ENCODE results near the gene KIRREL3. TPM values are rescaled to one million over a fixed set of nuclear protein-coding genes. Genes with fewer than 3 reads are reported as not detected.

Gene KIRREL3
- total RNA-seq, 1 donor from 2014 or later, result 2.1 TPM

GRCh38 chr11:126914166-126914565 lies 86.4 kb downstream of the KIRREL3 start:
- no peak for DNase-seq

GRCh38 chr11:126904520-126904919 lies 96.0 kb downstream of the KIRREL3 start:
- no peak for DNase-seq

- DNase-seq, result no peak
These were observed 98.8 kb downstream of the KIRREL3 start for GRCh38 chr11:126901783-126902182.

GRCh38 chr11:126899961-126900748 lies 100.4 kb downstream of the KIRREL3 start:
- DNase-seq, result no peak

GRCh38 chr11:126898802-126899201 lies 101.8 kb downstream of the KIRREL3 start:
- DNase-seq, result no peak

- no peak for DNase-seq
These were observed 103.1 kb downstream of the KIRREL3 start for GRCh38 chr11:126897430-126897829.

- DNase-seq, result no peak
These were observed 104.5 kb downstream of the KIRREL3 start for GRCh38 chr11:126896025-126896424.

GRCh38 chr11:126893796-126894195 lies 106.8 kb downstream of the KIRREL3 start:
- no peak for DNase-seq

- no peak for DNase-seq
These were observed 107.8 kb downstream of the KIRREL3 start for GRCh38 chr11:126892756-126893155.

- DNase-seq, result no peak
These were observed 108.9 kb downstream of the KIRREL3 start for GRCh38 chr11:126891556-126892217.

- no peak for DNase-seq
These were observed 110.0 kb downstream of the KIRREL3 start for GRCh38 chr11:126890561-126890960.

GRCh38 chr11:126888115-126888712 lies 112.4 kb downstream of the KIRREL3 start:
- no peak for DNase-seq

GRCh38 chr11:126886636-126887035 lies 113.9 kb downstream of the KIRREL3 start:
- no peak for DNase-seq

GRCh38 chr11:126886085-126886484 lies 114.5 kb downstream of the KIRREL3 start:
- DNase-seq, result no peak

GRCh38 chr11:126884594-126884993 lies 116.0 kb downstream of the KIRREL3 start:
- DNase-seq, result no peak

GRCh38 chr11:126884192-126884591 lies 116.4 kb downstream of the KIRREL3 start:
- DNase-seq, result no peak

GRCh38 chr11:126880872-126881271 lies 119.7 kb downstream of the KIRREL3 start:
- DNase-seq, result no peak

- DNase-seq, result no peak
These were observed 121.1 kb downstream of the KIRREL3 start for GRCh38 chr11:126879516-126879915.

- DNase-seq, result no peak
These were observed 121.6 kb downstream of the KIRREL3 start for GRCh38 chr11:126878913-126879482.

- DNase-seq, result no peak
These were observed 125.7 kb downstream of the KIRREL3 start for GRCh38 chr11:126874831-126875230.

- DNase-seq, result no peak
These were observed 126.3 kb downstream of the KIRREL3 start for GRCh38 chr11:126874276-126874675.

- no peak for DNase-seq
These were observed 128.8 kb downstream of the KIRREL3 start for GRCh38 chr11:126871792-126872191.

GRCh38 chr11:126870021-126870420 lies 130.5 kb downstream of the KIRREL3 start:
- no peak for DNase-seq
